Endodermal cell (in vitro differentiated cells): ENCODE data around the gene ACACA. TPM values are rescaled to one million over a fixed set of nuclear protein-coding genes. Genes with fewer than 3 reads are reported as not detected.

Source experiments
- DNase-seq: peaks from one replicate; pipeline ENCODE4 v3.0.0-alpha.2; 2017
- H3K27ac ChIP-seq: 2 replicates; pipeline ENCODE4 v1.5.1; 2013; ENCODE audit warnings: mild to moderate bottlenecking, low read depth, low read length, moderate library complexity
- H3K27me3 ChIP-seq: 2 replicates; pipeline ENCODE4 v1.6.1; 2013; ENCODE audit warnings: mild to moderate bottlenecking, low read length, moderate library complexity; ENCODE audit not compliant: insufficient read depth, control insufficient read depth, poor library complexity, severe bottlenecking
- H3K36me3 ChIP-seq: 2 replicates; pipeline ENCODE4 v1.7.0; 2013; ENCODE audit warnings: mild to moderate bottlenecking, low read length, moderate library complexity; ENCODE audit not compliant: control insufficient read depth, insufficient read depth
- H3K4me1 ChIP-seq: one replicate; pipeline ENCODE4 v1.7.0; 2013; ENCODE audit warnings: low read length; ENCODE audit not compliant: control insufficient read depth, insufficient read depth
- H3K4me3 ChIP-seq: 2 replicates; pipeline ENCODE4 v1.5.1; 2013; ENCODE audit warnings: mild to moderate bottlenecking, low read length, moderate library complexity
- H3K9ac ChIP-seq: 2 replicates; pipeline ENCODE4 v1.6.1; 2013; ENCODE audit warnings: mild to moderate bottlenecking, low read length, moderate library complexity; ENCODE audit not compliant: poor library complexity, severe bottlenecking; ENCODE audit errors: extremely low read depth
- H3K9me3 ChIP-seq: 2 replicates; pipeline ENCODE4 v1.6.1; 2013; ENCODE audit warnings: mild to moderate bottlenecking, low read length, moderate library complexity; ENCODE audit not compliant: control insufficient read depth
- H3K27ac Mint-ChIP-seq: 2 replicates; pipeline ENCODE4 v1.8.0; 2020; ENCODE audit warnings: mixed read lengths
- H3K27me3 Mint-ChIP-seq: 2 replicates; pipeline ENCODE4 v1.8.0; 2021; ENCODE audit warnings: mild to moderate bottlenecking, mixed read lengths; ENCODE audit not compliant: insufficient read depth
- H3K36me3 Mint-ChIP-seq: 2 replicates; pipeline ENCODE4 v1.8.0; 2020; ENCODE audit warnings: low read depth, mixed read lengths
- H3K4me1 Mint-ChIP-seq: 2 replicates; pipeline ENCODE4 v1.8.0; 2020; ENCODE audit warnings: mixed read lengths
- H3K4me3 Mint-ChIP-seq: 2 replicates; pipeline ENCODE4 v1.8.0; 2020; ENCODE audit warnings: mild to moderate bottlenecking, moderate library complexity, mixed read lengths
- H3K9me3 Mint-ChIP-seq: 2 replicates; pipeline ENCODE4 v1.8.0; 2020; ENCODE audit warnings: mild to moderate bottlenecking, mixed read lengths
- WGBS, 2 experiments: methylation state at CpG; one replicate each; pipeline versions ENCODE4 v1.1.5 to v1.1.7; 2013; ENCODE audit warnings: missing lambda C conversion rate in 2 of 2, mixed read lengths in 1 of 2; ENCODE audit not compliant: insufficient coverage in 1 of 2, insufficient read length in 1 of 2; 5-methylcytosine and 5-hydroxymethylcytosine counted together
- total RNA-seq, 2 donors: library from RNA; stranded (reverse); fragmentation: NEBNext Ultra II Directional in 1 of 2; extraction: Animal tissue kit (Norgen Biotek cat#: 25700) in 1 of 2; gene quantifications; 2 replicates in 1 of 2; 3 replicates in 1 of 2; pipeline ENCODE4 v1.2.1, GENCODE V29; 2021
- TF ChIP-seq, protein P1 (sequence below): fragments of 200-600 bp; sonication (generic); conservative IDR thresholded peaks from 2 replicates; pipeline ENCODE4 v1.5.0; 2021; ENCODE audit warnings: antibody characterized with exemption, mild to moderate bottlenecking

Gene ACACA
- total RNA-seq, 2 donors from 2014 or later: 66.7 to 68.6 TPM

- no peaks in the 10 kb centered on the region for H3K27me3 ChIP-seq
- no peaks in the 10 kb centered on the region for H3K36me3 ChIP-seq
- H3K4me1 Mint-ChIP-seq: peaks cover 40% of the 10 kb centered on the region
- no peak overlapping the region for H3K9ac ChIP-seq
- WGBS, 2 experiments: 71 to 77% methylated on average over 10 to 25 of the region's 25 CpGs
- no peak overlapping the region for H3K27ac ChIP-seq
- peak; percentile 63 for DNase-seq
- H3K27ac Mint-ChIP-seq: peak overlapping the region; percentile 42
- H3K4me3 ChIP-seq: no peak overlapping the region
- TF ChIP-seq, protein P1, sequence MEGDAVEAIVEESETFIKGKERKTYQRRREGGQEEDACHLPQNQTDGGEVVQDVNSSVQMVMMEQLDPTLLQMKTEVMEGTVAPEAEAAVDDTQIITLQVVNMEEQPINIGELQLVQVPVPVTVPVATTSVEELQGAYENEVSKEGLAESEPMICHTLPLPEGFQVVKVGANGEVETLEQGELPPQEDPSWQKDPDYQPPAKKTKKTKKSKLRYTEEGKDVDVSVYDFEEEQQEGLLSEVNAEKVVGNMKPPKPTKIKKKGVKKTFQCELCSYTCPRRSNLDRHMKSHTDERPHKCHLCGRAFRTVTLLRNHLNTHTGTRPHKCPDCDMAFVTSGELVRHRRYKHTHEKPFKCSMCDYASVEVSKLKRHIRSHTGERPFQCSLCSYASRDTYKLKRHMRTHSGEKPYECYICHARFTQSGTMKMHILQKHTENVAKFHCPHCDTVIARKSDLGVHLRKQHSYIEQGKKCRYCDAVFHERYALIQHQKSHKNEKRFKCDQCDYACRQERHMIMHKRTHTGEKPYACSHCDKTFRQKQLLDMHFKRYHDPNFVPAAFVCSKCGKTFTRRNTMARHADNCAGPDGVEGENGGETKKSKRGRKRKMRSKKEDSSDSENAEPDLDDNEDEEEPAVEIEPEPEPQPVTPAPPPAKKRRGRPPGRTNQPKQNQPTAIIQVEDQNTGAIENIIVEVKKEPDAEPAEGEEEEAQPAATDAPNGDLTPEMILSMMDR: no peak
- H3K9me3 Mint-ChIP-seq: no peaks in the 10 kb centered on the region
- peak overlapping the region; percentile 4 for H3K4me3 Mint-ChIP-seq
- no peaks in the 10 kb centered on the region for H3K36me3 Mint-ChIP-seq
- no peaks in the 10 kb centered on the region for H3K27me3 Mint-ChIP-seq
- H3K9me3 ChIP-seq: no peaks in the 10 kb centered on the region
- H3K4me1 ChIP-seq: peaks cover 17% of the 10 kb centered on the region
Measured at GRCh38 chr17:37066322-37067255, 340.0 kb downstream of the ACACA start.

DNA sequence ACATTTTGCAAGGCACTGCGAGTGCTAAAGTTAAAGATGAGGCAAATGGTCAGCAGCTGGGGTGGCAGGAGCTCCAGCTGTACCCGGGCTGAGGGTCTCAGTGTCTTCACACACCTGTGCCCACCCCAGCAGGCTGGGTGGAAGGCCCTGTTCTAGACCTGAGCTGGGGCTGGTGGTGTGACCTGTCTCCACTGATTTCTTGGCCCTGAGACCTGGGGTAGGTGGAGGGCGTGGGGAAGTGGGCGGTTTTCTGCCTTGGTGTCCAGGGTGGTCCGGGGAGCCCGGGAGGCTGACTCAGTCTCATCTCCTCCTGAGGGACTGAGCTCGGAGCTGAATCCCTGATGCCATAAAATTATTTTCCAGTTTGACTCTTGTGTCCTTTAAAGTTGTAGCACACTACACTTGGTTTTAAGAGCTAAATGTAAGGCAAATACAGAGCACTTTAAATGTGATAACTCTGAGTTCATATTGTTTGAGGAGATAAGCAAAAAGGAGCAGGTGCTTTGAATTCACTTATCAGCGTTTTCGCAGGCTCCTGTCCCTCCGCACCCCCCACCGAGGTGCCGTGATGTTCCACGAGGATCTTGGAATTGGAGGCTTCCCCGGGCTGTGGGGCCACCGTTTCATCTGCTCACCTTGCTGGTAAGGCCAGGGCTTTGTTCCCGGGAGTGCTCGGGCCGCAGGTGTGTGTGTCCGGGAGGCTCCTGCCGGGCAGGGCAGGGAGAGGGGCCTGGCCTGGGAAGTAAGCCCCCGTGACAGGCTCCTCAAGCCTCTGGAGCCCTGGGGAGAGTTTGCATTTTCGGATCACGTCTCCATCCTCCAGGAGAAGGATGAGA, 340.9 kb downstream of the ACACA start:
- peak overlapping the region; percentile 4 for H3K4me3 Mint-ChIP-seq

DNA sequence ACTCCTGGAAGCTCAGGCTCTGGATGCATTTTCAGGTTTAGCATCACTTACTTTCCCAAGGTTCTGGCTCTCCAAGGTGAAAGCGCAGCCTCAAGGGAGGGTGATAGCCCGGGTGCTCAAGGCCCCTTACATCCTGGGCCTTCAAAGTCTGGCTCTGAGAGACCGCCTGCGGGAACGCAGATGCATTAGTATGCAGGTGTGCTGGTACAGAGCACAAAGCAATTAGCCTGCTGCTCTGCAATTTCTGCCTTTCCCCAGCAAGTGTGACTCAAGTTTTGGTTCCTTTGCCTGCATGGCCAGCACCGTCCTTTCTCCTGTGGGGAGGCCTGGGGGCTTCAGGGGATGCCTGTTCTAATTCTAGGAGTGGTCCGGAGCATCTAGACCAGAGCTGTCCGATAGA, 341.7 kb downstream of the ACACA start:
- Histone ChIP-seq H3K4me1 (peaks cover 17% of the 10 kb centered on the region), H3K9ac (no peak overlapping the region), H3K27me3 (no peaks in the 10 kb centered on the region), H3K4me3 (no peak overlapping the region), H3K9me3 (no peaks in the 10 kb centered on the region), H3K27ac (no peak overlapping the region), H3K36me3 (no peaks in the 10 kb centered on the region)
- H3K36me3 Mint-ChIP-seq: no peaks in the 10 kb centered on the region
- no peak overlapping the region for H3K4me3 Mint-ChIP-seq
- no peak overlapping the region for H3K27ac Mint-ChIP-seq
- no peaks in the 10 kb centered on the region for H3K9me3 Mint-ChIP-seq
- TF ChIP-seq, protein P1: no peak
- 84 to 95% methylated on average over 8 of the region's 8 CpGs for WGBS, 2 experiments
- no peaks in the 10 kb centered on the region for H3K27me3 Mint-ChIP-seq
- DNase-seq: no peak
- peaks cover 48% of the 10 kb centered on the region for H3K4me1 Mint-ChIP-seq

More for the DNA sequence above, 340.9 kb downstream of the ACACA start:
- H3K27ac Mint-ChIP-seq: peak overlapping the region; percentile 21
- H3K27me3 Mint-ChIP-seq: no peaks in the 10 kb centered on the region
- H3K36me3 Mint-ChIP-seq: no peaks in the 10 kb centered on the region
- 53 to 75% methylated on average over 4 to 23 of the region's 23 CpGs for WGBS, 2 experiments
- no peaks in the 10 kb centered on the region for H3K27me3 ChIP-seq
- no peak overlapping the region for H3K9ac ChIP-seq
- no peak overlapping the region for H3K4me3 ChIP-seq
- no peak overlapping the region for H3K27ac ChIP-seq
- peak; percentile 87 for DNase-seq
- H3K36me3 ChIP-seq: no peaks in the 10 kb centered on the region
- peaks cover 42% of the 10 kb centered on the region for H3K4me1 Mint-ChIP-seq
- TF ChIP-seq, protein P1: no peak
- no peaks in the 10 kb centered on the region for H3K9me3 ChIP-seq
- peaks cover 17% of the 10 kb centered on the region for H3K4me1 ChIP-seq
- no peaks in the 10 kb centered on the region for H3K9me3 Mint-ChIP-seq
